Superior temporal gyrus (tissue), 1 donor: Measurements from ENCODE around the gene SGMS1.
A peak's percentile ranks its signal among the peaks of the same experiment; 100 is the strongest.

Experiments
- DNase-seq: peaks from one replicate; pipeline ENCODE4 v3.0.0-alpha.2; 2016; ENCODE audit errors: extremely low spot score

Gene SGMS1

GRCh38 chr10:50400694-50401093, 223.1 kb downstream of the SGMS1 start:
- no peak for DNase-seq

DNA sequence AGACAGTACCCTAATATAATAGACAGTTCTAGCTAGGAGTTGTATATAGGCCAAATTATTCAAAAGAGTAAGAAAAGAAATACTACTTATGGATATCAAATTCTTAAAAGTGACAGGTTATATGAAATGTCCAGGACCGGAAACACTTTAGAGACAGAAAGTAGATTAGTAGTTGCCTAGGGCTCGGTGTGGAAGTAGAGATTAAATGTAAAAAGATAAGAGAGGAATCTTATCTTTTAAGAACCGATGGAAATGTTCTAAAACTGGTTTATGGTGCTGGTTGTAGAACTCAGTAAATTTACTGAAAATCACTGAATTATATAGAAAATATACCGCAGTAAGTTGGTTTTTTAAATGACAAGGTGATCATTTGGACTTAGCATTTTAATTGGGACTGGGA, 224.9 kb downstream of the SGMS1 start:
- no peak for DNase-seq

DNA sequence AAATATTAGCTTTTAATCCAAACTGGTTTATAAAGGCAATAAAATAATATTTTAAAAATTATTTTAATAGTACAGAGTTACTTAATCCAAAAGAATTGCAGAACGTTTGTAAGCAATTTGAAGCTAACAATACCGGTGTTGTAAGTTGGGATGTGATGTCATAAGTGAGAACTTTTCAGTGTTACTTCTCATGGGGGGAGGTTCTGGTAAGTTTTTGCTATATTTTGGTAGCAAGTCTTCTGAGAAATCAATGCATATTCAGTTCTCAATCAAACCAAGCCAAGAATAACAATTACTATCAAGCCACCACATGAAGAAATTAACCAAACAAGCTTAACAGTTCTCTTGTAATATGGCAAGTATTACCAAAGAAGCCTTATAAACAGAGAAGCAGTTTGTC, 225.4 kb downstream of the SGMS1 start:
- no peak for DNase-seq

- DNase-seq, result no peak
These were observed 226.2 kb downstream of the SGMS1 start for GRCh38 chr10:50397312-50398140.

- no peak for DNase-seq
These were observed 227.1 kb downstream of the SGMS1 start for GRCh38 chr10:50396491-50397311.

- no peak for DNase-seq
These were observed 227.9 kb downstream of the SGMS1 start for GRCh38 chr10:50395851-50396250.

- no peak for DNase-seq
These were observed 228.5 kb downstream of the SGMS1 start for GRCh38 chr10:50395271-50395670.

DNA sequence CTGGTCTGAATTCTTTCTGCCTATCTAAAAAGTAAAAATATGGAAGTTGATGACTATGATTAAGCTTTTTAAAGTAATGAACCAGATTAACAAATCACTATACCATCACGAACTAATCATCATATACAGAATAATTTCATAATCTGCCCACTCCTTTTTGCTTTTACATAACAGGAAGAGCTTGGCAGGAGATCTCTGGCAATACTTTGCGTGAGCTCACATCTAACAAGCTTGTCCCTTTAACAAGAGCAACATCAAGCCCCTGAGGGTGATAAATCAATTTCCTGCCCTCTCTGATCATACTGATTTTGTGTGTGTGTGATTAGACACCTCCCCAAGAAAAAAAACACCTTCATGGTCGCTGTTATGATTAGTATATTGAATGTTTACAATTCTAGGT, 228.9 kb downstream of the SGMS1 start:
- DNase-seq, result no peak

- no peak for DNase-seq
These were observed 229.8 kb downstream of the SGMS1 start for GRCh38 chr10:50393784-50394467.

DNA sequence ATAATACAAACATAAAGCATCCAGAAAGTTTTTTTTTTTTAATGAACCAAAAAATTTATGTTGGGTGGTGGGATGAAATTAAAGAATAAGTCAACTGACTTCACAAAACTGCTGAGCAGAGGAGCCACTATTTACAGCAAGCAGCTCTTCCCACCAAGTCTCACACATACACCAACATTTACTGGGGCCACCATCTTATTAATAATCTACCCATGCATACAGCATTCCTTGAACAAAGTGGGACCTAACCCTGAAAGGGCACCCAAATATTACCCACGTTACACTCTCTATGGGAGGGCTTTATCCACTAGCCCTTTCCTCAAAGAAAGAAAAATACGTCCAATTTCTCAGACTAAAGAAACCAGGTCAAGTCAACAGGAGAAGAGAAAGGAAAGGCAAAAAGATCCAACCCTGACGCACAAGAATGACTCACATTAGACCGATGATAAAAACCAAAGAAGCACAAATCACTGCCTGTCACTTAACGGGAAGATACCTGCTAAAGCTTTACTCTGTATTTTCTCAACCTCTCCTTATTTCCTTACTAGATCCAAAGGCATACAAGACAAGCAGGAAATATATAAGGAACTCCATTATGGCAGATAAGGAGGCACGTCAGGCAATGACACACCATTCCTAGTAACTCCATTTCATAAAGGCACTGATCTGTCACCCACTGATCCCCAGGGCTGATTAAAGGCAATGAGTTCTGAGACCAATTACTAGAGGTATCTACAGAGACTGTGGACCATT, 230.6 kb downstream of the SGMS1 start:
- DNase-seq, result no peak

- DNase-seq, result no peak
These were observed 231.3 kb downstream of the SGMS1 start for GRCh38 chr10:50392426-50392825.

DNA sequence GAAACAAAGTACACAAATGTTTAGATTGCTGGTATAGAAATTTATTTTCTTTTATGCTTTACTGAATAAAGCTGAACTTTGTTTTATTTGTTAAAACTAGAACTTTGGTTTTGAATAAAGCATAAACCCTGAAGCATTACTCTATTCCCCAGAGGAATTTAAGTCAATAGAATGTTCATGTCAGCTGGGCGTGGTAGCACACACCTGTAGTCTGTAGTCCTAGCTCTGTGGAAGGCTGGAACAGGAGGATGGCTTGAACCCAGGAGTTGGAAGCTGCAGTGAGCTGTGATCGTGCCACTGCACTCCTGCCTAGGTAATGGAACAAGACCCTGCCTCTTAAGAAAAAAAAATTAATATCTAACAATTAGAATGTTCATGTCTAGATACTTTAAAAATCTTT, 233.5 kb downstream of the SGMS1 start:
- DNase-seq, result no peak

DNA sequence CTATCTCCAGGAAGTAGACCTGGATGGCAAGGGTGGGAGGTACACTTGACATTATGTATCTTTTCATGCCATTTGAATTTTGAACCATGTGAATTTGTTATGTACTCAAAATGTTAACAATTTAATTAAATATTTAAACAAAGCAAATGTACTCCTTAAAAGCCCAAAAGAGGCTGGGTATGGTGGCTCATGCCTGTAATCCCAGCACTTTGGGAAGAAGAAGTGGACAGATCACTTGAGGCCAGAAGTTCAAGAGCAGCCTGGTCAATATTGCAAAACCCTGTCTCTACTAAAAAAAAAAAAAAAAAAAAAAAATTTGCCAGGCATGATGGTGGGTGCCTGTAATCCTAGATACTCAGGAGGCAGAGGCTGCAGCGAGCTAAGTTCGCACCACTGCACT, 235.6 kb downstream of the SGMS1 start:
- no peak for DNase-seq

DNA sequence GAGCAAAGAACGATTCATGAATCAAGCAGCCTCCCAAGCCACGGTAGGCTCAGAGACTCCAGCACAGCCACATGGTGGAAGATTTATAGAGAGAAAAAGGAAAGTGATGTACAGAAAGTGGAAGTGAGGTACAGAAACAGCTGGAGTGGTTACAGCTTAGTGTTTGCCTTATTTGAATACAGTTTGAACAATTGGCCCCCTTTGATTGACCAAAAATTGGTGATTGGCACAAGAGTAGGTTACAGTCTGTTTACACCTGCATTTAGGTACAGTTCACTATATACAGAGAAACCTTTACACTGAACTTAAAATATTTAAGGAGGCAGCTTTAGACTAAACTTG, 236.1 kb downstream of the SGMS1 start:
- DNase-seq, result no peak

DNA sequence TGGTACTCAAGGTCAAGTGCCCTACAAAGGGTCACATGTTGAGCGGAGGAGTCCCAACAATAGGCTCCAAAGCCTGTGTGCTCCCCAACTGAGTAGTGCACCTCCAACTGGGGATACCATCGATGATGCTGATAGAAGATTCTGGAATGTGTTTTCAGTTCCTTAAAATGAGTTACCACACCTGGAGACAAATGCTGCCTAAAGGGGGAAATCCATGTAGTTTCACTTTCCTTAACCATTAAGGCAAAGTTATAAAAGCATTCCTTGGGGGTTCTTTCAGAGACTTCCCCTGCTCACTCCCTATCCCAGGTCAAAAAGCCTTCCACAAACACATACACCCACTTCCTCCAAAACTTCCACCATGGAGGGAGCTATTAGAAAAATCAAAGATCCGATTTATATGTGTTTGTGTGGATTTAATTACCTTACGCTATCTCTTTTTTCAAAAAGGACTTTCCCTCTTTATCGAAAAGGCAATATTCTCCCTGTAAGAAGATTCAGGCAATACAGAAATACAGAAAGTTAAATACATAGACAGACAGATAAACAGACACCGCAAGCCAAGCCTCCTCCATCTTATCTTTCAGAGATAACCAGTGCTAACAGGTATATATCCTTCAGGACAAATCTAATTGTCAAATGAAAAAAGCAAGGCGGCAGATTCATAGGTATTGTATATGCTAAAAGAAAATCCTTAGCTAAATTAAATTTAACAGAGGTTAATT, 236.6 kb downstream of the SGMS1 start:
- DNase-seq, result no peak

GRCh38 chr10:50385624-50386023, 238.1 kb downstream of the SGMS1 start:
- peak; percentile 85 for DNase-seq

DNA sequence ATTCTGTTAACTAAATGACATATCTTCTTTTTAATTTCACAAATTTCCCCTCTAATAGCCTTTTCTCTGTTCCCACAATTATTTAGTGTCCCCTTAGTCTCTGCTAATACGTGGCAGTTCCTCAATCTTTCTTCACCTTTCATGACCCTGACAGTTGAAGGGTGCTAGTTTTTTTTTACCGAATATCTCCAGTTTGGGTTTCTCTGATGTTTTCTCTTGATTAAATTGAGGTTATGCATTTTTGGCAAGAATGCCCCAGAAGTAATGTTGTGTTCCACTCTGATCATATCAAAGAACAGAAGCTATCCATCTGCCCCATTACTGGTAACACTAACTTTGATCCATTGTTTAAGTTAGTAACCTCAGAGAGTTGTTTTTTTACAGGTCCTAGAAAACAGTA, 238.9 kb downstream of the SGMS1 start:
- DNase-seq, result no peak

DNA sequence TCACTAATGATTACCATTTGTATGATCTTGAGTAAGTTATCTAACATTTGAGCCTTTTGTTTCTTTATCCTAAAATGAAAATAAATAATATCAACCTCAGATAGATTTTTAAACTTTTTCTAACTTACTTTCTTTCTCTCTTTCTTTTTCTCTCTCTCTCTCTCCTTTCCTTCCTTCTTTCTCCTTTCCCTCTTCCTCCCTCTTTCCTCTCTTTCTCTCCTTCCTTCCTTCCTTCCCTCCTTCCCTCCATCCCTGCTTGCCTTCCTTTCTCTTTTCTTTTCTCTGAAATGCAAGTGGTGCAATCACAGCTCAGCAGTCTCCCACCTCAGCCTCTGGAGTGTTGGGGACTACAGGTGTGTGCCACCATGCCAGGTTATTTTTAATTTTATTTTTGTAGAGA, 239.5 kb downstream of the SGMS1 start:
- DNase-seq, result no peak

GRCh38 chr10:50382576-50383023, 241.2 kb downstream of the SGMS1 start:
- no peak for DNase-seq

DNA sequence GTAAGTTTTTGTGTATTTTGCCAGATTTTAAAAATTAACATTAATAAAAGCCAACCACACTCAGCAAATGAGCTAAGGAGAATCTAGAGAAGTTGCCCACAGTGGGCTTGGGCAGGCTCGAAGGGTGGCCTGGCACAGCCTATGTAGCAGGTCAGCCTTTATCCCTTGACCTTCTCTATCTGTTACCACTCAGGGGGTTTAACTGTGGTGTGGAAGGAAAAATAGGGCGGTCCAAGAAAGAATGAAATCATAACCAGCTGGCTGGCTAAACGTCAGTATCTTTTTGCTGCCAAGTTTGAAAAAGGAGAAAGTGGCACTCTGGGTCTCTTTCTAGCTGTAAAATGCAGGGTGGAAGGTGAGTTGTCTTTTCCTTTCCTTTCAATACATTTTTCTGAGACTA, 242.1 kb downstream of the SGMS1 start:
- no peak for DNase-seq

DNA sequence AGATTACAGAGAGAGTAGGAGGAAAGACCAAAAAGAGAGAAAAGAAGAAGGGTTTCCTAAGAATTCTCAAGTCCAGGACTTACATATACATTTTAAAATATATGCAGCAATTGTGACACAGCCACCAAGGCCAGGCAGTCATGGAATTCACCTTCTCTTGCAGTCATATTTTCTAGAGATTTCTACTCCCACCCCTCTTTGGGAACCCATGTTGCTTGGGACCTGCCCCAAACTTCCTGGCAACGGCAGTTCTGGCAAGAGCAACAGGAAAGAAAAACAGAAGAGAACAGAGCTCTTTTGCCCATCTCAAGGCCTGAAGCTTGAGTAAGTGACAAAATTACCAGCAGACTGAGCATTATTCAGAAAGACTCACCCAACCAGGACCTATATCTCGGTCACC, 244.1 kb downstream of the SGMS1 start:
- no peak for DNase-seq
